Heart left ventricle (tissue), 16 donors: ENCODE data around the gene ATP9B. TPM values are rescaled to one million over a fixed set of nuclear protein-coding genes. Genes with fewer than 3 reads are reported as not detected.

ENCODE experiments used
- ATAC-seq, 4 donors: fragments of 200-7000 bp; cut with Tn5 transposase; one replicate each; pipeline ENCODE4 v1.9.1; 2020 to 2022; ENCODE audit warnings: moderate library complexity in 4 of 4, mild to moderate bottlenecking in 3 of 4, moderate number of reproducible peaks in 1 of 4
- DNase-seq, 5 donors: peaks; one replicate each; pipeline ENCODE4 v3.0.0-alpha.2; 2020
- H3K27ac ChIP-seq, 12 donors: fragments of 200-600 bp; sonication (generic) in 4 of 12; one replicate each; pipeline versions ENCODE4 v1.5.0 to v1.8.0; 2016 to 2022; ENCODE audit warnings: mild to moderate bottlenecking in 2 of 12
- H3K27me3 ChIP-seq, 9 donors: fragments of 200-600 bp; sonication (generic) in 2 of 9; one replicate each; pipeline versions ENCODE4 v1.5.1 to v1.8.0; 2016 to 2022; ENCODE audit warnings: mild to moderate bottlenecking in 3 of 9
- H3K36me3 ChIP-seq, 9 donors: fragments of 200-600 bp; sonication (generic) in 2 of 9; one replicate each; pipeline versions ENCODE4 v1.5.0 to v1.8.0; 2018 to 2022; ENCODE audit warnings: mild to moderate bottlenecking in 2 of 9
- H3K4me1 ChIP-seq, 12 donors: fragments of 200-600 bp; sonication (generic) in 4 of 12; one replicate each; pipeline versions ENCODE4 v1.5.0 to v1.8.0; 2016 to 2022; ENCODE audit warnings: mild to moderate bottlenecking in 3 of 12
- H3K4me3 ChIP-seq, 12 donors: fragments of 200-600 bp; sonication (generic) in 4 of 12; one replicate each; pipeline versions ENCODE4 v1.5.0 to v1.8.0; 2017 to 2022; ENCODE audit warnings: mild to moderate bottlenecking in 9 of 12, moderate library complexity in 4 of 12
- H3K9me3 ChIP-seq, 12 donors: fragments of 200-600 bp; sonication (generic) in 4 of 12; one replicate each; pipeline versions ENCODE4 v1.5.0 to v1.8.0; 2016 to 2022; ENCODE audit warnings: mild to moderate bottlenecking in 1 of 12
- POLR2A ChIP-seq, 2 donors: fragments of 450-650 bp; IDR thresholded peaks; one replicate each; pipeline ENCODE4 v1.6.1; 2017; ENCODE audit warnings: antibody characterized with exemption in 2 of 2, mild to moderate bottlenecking in 2 of 2, moderate library complexity in 2 of 2
- WGBS, 4 donors: extraction: QIAGEN DNeasy Blood & Tissue Kit in 2 of 4; methylation state at CpG; one replicate each; pipeline versions ENCODE4 v1.1.5 to v1.1.7; 2013 to 2018; 5-methylcytosine and 5-hydroxymethylcytosine counted together
- intact Hi-C, 10 donors: fragments of 100-400 bp; cut with DNase I; formaldehyde crosslinking; loops; one replicate each; pipeline versions ENCODE4 v1.11.1 to v1.14.2; 2022
- polyA plus RNA-seq, 2 donors: library from polyadenylated mRNA; stranded (reverse); fragments of 200-250 nt; gene quantifications; one replicate each; pipeline ENCODE4 v1.2.3, GENCODE V29; 2013
- total RNA-seq, 9 donors: library from RNA; depleted of rRNA in 2 of 9; stranded (reverse); fragments of >200 nt in 2 of 9; fragmentation: NEBNext Ultra II Directional in 3 of 9; extraction: Animal tissue kit (Norgen Biotek cat#: 25700) in 3 of 9; gene quantifications; one replicate each; pipeline versions ENCODE4 v1.1.0 to v1.2.4, GENCODE V29; 2016 to 2023
- TF ChIP-seq, protein P1 (sequence below), 12 donors: fragments of 200-600 bp; sonication (generic) in 4 of 12; IDR thresholded peaks; one replicate each; pipeline versions ENCODE4 v1.5.0 to v1.8.0; 2018 to 2022; ENCODE audit warnings: antibody characterized with exemption in 12 of 12, mild to moderate bottlenecking in 5 of 12
- donor health status: ischemic (EF 13 %, LVEDD 7.1; RV severe dilation, severe dysfunction).
- donor health status: healthy with polysubstance abuse.
- donor health status: DM: no; HTN: yes; CAD: no.
- donor health status: DM: no; HTN: no; CAD: no.
- donor health status: ischemic (EF 25% LVEDD 6.9; RV normal size, moderate dysfunction).
- donor health status: ischemic (EF 25% LVEDD 5.7; RV mildly dilated, moderate dysfunction).
- donor health status: healthy.
- donor health status: DM: yes; HTN: yes; CAD: no.
- donor health status: ischemic (EF 35%, LVEDD 5.7; RV mildly dilated, moderate dysfunction).
- donor health status: nonischemic (EF 11% LVEDD 7.7; RV severe dilation, severe dysfunction).
- donor health status: DM: yes; HTN: yes; CAD: no.
- donor health status: PGD.
- donor health status: ischemic (EF 29% LVEDD 5.4; RV normal size, mild dysfunction).
- donor health status: nonischemic (EF 23%, LVEDD 6.1; RV moderate dilation, normal function).

The ATP9B gene
- total and polyA plus RNA-seq, 11 donors, result 7.4 to 23.9 (median 12.8) TPM

DNA sequence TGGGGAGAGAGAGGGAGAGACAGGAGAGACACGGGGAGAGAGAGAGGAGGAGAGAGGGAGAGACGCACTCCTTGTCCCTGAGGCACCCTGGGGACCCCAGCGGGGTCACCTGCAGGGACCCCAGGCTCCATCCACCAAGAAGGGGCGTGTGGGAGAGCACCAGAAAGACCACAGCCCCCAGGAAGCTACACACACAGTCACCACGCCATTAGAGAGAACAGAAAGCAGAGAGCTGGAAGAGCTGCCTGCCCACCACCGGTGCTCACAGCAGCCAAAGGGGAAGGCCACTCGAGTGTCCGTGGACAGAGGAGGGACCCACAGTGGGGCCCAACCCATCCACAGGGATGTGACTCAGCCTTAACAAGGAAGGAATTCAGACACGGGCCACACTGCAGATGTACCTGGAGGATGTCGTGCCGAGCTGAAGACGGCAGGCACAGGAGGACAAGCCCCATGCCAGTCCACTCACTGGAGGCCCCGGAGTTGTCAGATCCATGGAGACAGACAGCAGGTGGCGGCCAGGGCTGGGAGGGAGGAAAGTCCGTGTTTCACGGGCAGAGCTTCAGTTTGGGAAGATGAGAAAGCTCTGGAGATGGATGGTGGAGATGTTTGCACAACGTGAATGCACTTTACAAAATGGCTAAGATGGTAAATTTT lies 315.1 kb downstream of the ATP9B start:
- H3K27me3 ChIP-seq, result peaks cover 0 to 30% (median 0%) of the 10 kb centered on the region in 9 donors
- ATAC-seq (peak in 1 of 4 donors; percentile 12), DNase-seq (peak in 1 of 5 donors; percentile 44)
- H3K36me3 ChIP-seq, result no peaks in the 10 kb centered on the region
- H3K4me3 ChIP-seq, result no peak overlapping the region
- TF ChIP-seq, protein P1, sequence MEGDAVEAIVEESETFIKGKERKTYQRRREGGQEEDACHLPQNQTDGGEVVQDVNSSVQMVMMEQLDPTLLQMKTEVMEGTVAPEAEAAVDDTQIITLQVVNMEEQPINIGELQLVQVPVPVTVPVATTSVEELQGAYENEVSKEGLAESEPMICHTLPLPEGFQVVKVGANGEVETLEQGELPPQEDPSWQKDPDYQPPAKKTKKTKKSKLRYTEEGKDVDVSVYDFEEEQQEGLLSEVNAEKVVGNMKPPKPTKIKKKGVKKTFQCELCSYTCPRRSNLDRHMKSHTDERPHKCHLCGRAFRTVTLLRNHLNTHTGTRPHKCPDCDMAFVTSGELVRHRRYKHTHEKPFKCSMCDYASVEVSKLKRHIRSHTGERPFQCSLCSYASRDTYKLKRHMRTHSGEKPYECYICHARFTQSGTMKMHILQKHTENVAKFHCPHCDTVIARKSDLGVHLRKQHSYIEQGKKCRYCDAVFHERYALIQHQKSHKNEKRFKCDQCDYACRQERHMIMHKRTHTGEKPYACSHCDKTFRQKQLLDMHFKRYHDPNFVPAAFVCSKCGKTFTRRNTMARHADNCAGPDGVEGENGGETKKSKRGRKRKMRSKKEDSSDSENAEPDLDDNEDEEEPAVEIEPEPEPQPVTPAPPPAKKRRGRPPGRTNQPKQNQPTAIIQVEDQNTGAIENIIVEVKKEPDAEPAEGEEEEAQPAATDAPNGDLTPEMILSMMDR (IDR thresholded peaks at IDR 0.05), result peak in 1 of 12 donors; percentile 12
- TF ChIP-seq POLR2A (IDR thresholded peaks at IDR 0.05), result no peak
- no peak overlapping the region for H3K27ac ChIP-seq
- peaks cover 0 to 2% (median under 1%) of the 10 kb centered on the region in 12 donors for H3K4me1 ChIP-seq
- no peaks in the 10 kb centered on the region for H3K9me3 ChIP-seq
- 34 to 46% (median 41%) methylated on average over 17 of the region's 17 CpGs for WGBS, 4 donors
- intact Hi-C loops, result no loop called here

DNA sequence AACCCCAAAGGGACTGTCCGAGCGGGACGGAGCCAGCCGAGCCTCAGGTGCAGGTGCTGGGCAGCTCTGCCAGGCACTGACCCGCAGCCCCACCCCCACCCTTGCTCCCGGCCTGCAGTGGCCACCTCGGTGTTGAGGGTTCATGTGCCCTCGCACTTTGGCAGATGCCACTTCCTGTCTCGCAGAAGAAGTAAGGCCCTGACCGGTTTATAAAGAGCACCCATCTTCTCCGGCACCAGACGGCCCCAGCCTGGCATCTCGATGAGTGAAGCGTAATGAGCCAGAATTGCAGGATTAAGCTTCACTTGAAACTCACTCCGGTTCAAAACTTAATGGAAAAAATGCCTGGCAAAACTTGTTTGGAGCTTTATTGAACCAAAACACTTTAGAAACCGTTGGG lies 315.6 kb downstream of the ATP9B start:
- Histone ChIP-seq H3K27me3 (peaks cover 0 to 30% (median 0%) of the 10 kb centered on the region in 9 donors), H3K9me3 (no peaks in the 10 kb centered on the region), H3K4me1 (peaks cover 0 to 5% (median 0%) of the 10 kb centered on the region in 12 donors), H3K4me3 (no peak overlapping the region), H3K27ac (no peak overlapping the region), H3K36me3 (no peaks in the 10 kb centered on the region)
- peak in 1 of 5 donors; percentile 43 for DNase-seq
- 67 to 77% (median 72%) methylated on average over 9 to 16 of the region's 16 CpGs for WGBS, 4 donors
- TF ChIP-seq, protein P1 (IDR thresholded peaks at IDR 0.05), result no peak
- no peak for TF ChIP-seq POLR2A (IDR thresholded peaks at IDR 0.05)
- no peak for ATAC-seq
- intact Hi-C loops, result no loop called here

DNA sequence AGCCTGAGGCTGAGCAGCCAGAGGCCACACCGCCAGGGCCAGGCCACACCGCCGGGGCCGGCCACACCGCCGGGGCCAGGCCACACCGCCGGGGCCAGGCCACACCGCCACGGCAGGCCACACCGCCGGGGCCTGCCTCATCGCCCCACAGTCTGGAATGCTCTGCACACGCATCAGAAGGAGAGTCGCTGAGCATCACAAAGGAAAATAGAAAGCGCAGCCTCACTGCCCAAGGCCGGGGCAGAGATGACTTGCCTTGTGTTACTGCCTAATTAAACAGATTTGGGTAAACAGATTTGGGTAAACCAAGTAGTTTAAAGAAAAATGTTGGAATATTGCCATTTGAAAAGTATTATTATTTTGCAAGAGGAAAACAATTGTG lies 316.1 kb downstream of the ATP9B start:
- DNase-seq (no peak), ATAC-seq (no peak)
- TF ChIP-seq, protein P1 (IDR thresholded peaks at IDR 0.05), result no peak
- TF ChIP-seq POLR2A (IDR thresholded peaks at IDR 0.05), result no peak
- Histone ChIP-seq H3K27me3 (peaks cover 0 to 30% (median 0%) of the 10 kb centered on the region in 9 donors), H3K9me3 (no peaks in the 10 kb centered on the region), H3K4me3 (no peak overlapping the region), H3K27ac (no peak overlapping the region), H3K4me1 (peaks cover 0 to 7% (median 0%) of the 10 kb centered on the region in 12 donors), H3K36me3 (no peaks in the 10 kb centered on the region)
- intact Hi-C loops, result no loop called here
- 74 to 99% (median 75%) methylated on average over 7 to 17 of the region's 17 CpGs for whole genome bisulfite sequencing, 4 donors

DNA sequence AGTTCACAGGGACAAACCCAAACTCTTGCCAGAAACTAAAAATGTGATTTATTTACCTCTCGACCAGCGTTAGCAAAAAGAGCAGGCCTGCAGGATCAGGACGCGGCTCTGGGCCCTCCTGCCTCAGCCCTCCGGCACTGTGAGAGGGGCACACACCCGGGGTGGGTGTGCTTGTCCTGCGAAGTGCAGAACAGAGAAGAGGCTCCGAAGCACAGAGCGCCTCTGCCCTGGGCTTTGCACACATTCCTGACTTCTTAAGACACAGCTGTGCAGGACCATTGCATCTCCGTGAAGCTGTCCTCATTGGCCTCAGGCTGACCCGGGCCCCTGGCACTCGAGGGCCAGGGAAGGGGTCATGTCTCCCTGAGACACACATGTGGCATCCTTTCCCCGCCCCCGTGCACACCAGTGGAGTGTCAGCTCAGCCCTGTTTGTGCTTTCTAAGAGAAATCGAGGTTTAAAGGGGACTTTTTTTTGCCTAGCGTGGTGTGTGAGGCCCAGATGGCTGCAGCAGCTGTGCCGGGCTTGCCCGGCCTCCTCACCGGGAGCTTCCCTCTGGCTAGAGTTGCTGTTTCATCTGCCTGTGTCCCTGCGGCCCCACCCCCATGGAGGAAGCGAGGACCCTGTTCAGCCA lies 316.6 kb downstream of the ATP9B start:
- no peaks in the 10 kb centered on the region for H3K9me3 ChIP-seq
- 82 to 87% (median 85%) methylated on average over 17 to 21 of the region's 21 CpGs for WGBS, 4 donors
- ATAC-seq, result no peak
- peaks cover 0 to 30% (median 0%) of the 10 kb centered on the region in 9 donors for H3K27me3 ChIP-seq
- peak in 1 of 5 donors; percentile 42 for DNase-seq
- H3K36me3 ChIP-seq, result no peaks in the 10 kb centered on the region
- no peak overlapping the region for H3K4me3 ChIP-seq
- peaks cover 0 to 7% (median 0%) of the 10 kb centered on the region in 12 donors for H3K4me1 ChIP-seq
- no peak overlapping the region for H3K27ac ChIP-seq
- TF ChIP-seq POLR2A (IDR thresholded peaks at IDR 0.05), result no peak
- TF ChIP-seq, protein P1 (IDR thresholded peaks at IDR 0.05), result no peak
- intact Hi-C loops, result no loop called here
